Activated T-cell treated with anti-CD3 and anti-CD28 coated beads, Interleukin-2, amount 50 U/mL, for 24 hours (primary cell): ENCODE measurements around the gene BCL2L11.

Experiments
- DNase-seq: peaks from one replicate; pipeline ENCODE4 v3.0.0-alpha.2; 2020
- H3K27ac Mint-ChIP-seq: 2 replicates; pipeline ENCODE4 v1.8.0; 2020; ENCODE audit warnings: mild to moderate bottlenecking, mixed read lengths
- H3K27me3 Mint-ChIP-seq: 2 replicates; pipeline ENCODE4 v1.8.0; 2020; ENCODE audit warnings: mixed read lengths
- H3K36me3 Mint-ChIP-seq: 2 replicates; pipeline ENCODE4 v1.8.0; 2020; ENCODE audit warnings: low read depth, mixed read lengths
- H3K4me1 Mint-ChIP-seq: 2 replicates; pipeline ENCODE4 v1.8.0; 2020; ENCODE audit warnings: low read depth, mixed read lengths
- H3K4me3 Mint-ChIP-seq: 2 replicates; pipeline ENCODE4 v1.8.0; 2020; ENCODE audit warnings: mild to moderate bottlenecking, moderate library complexity, mixed read lengths
- H3K9me3 Mint-ChIP-seq: 2 replicates; pipeline ENCODE4 v1.8.0; 2020; ENCODE audit warnings: mixed read lengths

BCL2L11 gene

DNA sequence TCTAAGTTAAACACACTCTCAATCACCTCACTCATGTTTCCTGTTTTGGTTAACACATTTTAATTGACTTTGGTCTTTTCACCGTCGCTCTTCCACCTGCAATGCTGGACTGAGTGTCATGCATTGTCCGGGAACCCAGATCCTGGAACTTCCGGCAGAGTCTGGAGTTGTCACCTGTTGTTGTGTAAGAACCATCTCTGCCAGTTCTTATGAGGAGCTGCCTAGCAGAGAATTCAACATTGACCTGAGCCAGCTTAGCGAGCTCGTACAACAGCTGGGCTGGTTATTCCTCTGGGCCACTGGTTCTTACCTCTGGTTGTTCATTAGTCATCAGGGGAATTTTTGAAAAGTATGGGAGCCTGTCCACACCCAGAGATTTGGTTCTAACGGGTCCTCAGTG, 75.7 kb downstream of the BCL2L11 start:
- H3K27me3 Mint-ChIP-seq, result peaks cover 28% of the 10 kb centered on the region
- H3K4me3 Mint-ChIP-seq, result no peak overlapping the region
- H3K27ac Mint-ChIP-seq, result no peak overlapping the region
- peaks cover 5% of the 10 kb centered on the region for H3K4me1 Mint-ChIP-seq
- no peak for DNase-seq
- no peaks in the 10 kb centered on the region for H3K9me3 Mint-ChIP-seq
- no peaks in the 10 kb centered on the region for H3K36me3 Mint-ChIP-seq

GRCh38 chr2:111198701-111199100, 78.0 kb downstream of the BCL2L11 start:
- no peak overlapping the region for H3K27ac Mint-ChIP-seq
- peaks cover 28% of the 10 kb centered on the region for H3K27me3 Mint-ChIP-seq
- peaks cover 7% of the 10 kb centered on the region for H3K4me1 Mint-ChIP-seq
- H3K4me3 Mint-ChIP-seq, result no peak overlapping the region
- H3K9me3 Mint-ChIP-seq, result no peaks in the 10 kb centered on the region
- H3K36me3 Mint-ChIP-seq, result no peaks in the 10 kb centered on the region
- no peak for DNase-seq

GRCh38 chr2:111199840-111200239, 79.1 kb downstream of the BCL2L11 start:
- Mint-ChIP-seq H3K36me3 (no peaks in the 10 kb centered on the region), H3K27me3 (peaks cover 28% of the 10 kb centered on the region), H3K9me3 (no peaks in the 10 kb centered on the region), H3K27ac (no peak overlapping the region), H3K4me3 (no peak overlapping the region), H3K4me1 (peaks cover 7% of the 10 kb centered on the region)
- no peak for DNase-seq

DNA sequence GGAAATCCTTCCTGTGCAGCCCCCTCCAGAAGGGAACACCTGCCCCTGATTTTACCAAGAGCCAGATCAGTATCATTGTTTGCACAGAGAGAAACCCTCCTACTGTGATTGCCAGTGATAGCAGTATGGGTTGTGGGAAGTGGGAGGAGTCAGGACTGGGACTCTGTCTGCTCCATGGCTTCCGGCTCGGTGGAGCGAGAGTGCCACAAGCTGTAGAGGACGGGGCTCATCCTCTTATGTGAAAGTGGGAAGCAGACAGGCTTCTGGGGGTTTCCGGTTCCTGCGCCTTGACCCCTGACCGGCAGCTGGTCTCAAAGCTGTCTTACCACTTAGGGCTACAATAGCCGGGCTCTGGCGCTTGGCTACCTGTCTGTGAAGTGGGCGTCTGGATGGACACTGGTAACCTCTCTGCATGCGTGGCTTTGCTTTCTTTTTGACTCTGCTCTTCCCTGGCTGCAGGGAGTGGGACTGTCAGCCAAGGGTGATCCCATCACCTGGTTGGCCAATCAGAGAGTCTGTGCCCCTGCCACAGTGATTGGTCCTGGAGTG, 79.7 kb downstream of the BCL2L11 start:
- peaks cover 7% of the 10 kb centered on the region for H3K4me1 Mint-ChIP-seq
- H3K9me3 Mint-ChIP-seq, result no peaks in the 10 kb centered on the region
- peaks cover 28% of the 10 kb centered on the region for H3K27me3 Mint-ChIP-seq
- no peak overlapping the region for H3K4me3 Mint-ChIP-seq
- no peaks in the 10 kb centered on the region for H3K36me3 Mint-ChIP-seq
- DNase-seq, result no peak
- no peak overlapping the region for H3K27ac Mint-ChIP-seq

DNA sequence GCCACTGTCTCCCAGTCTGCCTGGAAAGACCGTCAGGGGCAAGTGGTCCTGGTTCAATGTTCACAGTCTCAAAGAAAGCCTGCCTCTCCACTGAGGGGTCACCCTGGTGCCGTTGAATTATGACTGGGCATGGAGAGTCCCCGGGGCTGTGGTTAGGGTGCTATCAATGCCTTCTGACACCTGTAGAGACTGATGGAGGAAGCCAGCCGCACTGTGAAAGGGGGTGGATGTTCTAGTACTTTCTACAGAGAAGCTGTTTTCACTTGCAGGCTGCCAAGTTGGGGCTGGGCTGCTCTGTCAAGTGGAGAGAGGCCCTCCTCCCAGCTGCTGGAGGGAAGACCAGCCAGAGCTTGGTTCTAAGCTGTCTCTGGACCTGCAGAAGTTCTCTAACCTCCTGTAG, 80.5 kb downstream of the BCL2L11 start:
- Mint-ChIP-seq H3K36me3 (no peaks in the 10 kb centered on the region), H3K9me3 (no peaks in the 10 kb centered on the region), H3K4me1 (peaks cover 6% of the 10 kb centered on the region), H3K4me3 (no peak overlapping the region), H3K27ac (no peak overlapping the region), H3K27me3 (peaks cover 27% of the 10 kb centered on the region)
- DNase-seq, result no peak

DNA sequence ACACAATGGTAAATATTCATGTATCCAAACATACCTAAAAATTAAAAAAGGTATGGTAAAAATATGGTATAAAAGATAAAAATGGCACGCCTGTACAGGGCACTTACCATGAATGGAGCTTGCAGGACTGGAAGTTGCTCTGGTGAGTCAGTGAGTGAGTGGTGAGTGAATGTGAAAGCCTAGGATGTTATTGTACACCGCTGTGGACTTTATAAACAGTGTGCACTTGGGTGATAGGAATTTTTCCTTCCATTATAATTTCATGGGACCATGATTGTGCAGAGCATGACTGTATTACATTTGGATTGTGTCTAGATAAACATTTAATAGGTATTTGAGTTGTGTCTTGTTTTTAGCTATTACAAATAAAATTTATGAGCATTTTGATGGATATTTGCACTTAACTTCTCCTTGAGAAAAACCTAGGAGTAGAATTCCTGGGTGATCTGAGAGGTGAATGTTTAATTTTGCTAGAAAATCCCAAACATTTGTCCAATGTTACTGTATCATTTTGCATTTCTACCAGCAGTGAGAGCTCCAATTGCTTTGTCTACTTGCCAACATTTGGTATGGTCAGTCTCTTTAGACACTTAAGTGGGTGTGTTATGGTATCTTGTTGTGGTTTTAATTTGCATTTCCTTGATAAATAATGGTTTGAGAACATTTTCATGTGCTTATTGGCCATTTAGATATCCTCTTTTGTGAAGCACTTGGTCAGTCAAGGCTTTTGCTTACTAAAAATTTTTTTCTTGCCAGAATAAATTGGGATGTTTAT, 81.7 kb downstream of the BCL2L11 start:
- Mint-ChIP-seq H3K36me3 (no peaks in the 10 kb centered on the region), H3K4me1 (peaks cover 2% of the 10 kb centered on the region), H3K27me3 (peaks cover 20% of the 10 kb centered on the region), H3K27ac (no peak overlapping the region), H3K9me3 (no peaks in the 10 kb centered on the region), H3K4me3 (no peak overlapping the region)
- no peak for DNase-seq

DNA sequence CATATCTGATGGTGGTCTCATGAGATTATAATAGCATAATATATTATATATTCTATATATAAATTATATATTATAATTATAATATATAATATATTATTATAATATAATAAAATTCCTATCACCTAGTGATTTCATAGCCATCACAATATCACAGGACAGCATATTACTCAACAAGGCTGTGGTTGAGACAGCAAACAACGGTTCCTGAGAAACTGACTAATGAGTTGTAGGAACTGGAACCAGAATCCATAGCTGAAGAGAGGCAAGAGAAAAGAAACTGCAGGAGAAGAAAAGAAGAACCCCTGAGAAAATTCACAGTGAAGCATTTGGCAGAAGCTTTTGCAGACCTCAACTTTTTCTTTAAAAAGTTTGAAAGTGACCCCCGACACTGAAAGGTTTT, 84.0 kb downstream of the BCL2L11 start:
- Mint-ChIP-seq H3K4me3 (no peak overlapping the region), H3K9me3 (no peaks in the 10 kb centered on the region), H3K27me3 (peaks cover 15% of the 10 kb centered on the region), H3K4me1 (peaks cover 16% of the 10 kb centered on the region), H3K36me3 (no peaks in the 10 kb centered on the region), H3K27ac (no peak overlapping the region)
- DNase-seq, result no peak

DNA sequence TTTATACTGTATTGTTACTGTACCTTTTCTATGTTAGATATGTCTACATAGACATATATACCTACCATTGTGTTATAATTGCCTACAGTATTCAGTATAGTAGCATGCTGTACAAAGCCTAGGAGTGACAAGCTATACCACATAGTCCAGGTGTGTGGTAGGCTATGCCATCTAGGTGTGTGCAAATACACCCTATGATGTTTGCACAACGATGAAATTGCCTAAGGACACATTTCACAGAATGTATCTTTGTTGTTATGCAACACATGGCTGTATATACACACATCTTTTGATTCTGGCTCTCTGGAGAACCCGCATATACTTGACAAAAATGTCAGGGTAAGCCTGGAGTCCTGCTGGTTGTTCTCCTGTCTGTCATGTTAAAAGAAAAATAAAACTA, 85.1 kb downstream of the BCL2L11 start:
- H3K4me1 Mint-ChIP-seq, result peaks cover 20% of the 10 kb centered on the region
- no peak overlapping the region for H3K4me3 Mint-ChIP-seq

DNA sequence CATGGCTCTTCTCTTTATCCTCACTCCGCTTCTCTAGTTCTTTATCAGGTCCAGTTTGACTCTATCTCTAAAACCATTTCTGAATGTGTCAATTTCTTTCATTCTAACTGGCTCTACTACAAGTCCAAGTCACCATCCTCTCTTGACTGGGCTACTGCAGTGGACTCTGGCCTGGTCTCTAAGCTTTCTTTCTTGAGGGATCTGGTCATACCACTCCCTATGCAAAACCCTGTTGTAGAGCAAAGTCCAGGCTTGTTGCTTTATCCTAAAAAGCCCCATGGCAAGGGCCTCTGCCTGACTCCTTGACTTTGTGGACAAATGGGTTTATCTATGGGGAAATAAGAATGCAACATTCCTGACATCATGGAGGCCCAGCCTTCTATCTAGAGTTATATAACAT, 87.1 kb downstream of the BCL2L11 start:
- H3K4me3 Mint-ChIP-seq, result no peak overlapping the region
- H3K4me1 Mint-ChIP-seq, result peaks cover 18% of the 10 kb centered on the region
- peaks cover 15% of the 10 kb centered on the region for H3K27me3 Mint-ChIP-seq
- no peak overlapping the region for H3K27ac Mint-ChIP-seq
- no peaks in the 10 kb centered on the region for H3K9me3 Mint-ChIP-seq
- no peak for DNase-seq
- no peaks in the 10 kb centered on the region for H3K36me3 Mint-ChIP-seq

More for the DNA sequence above, 85.1 kb downstream of the BCL2L11 start:
- Mint-ChIP-seq H3K27ac (no peak overlapping the region), H3K27me3 (peaks cover 11% of the 10 kb centered on the region), H3K36me3 (no peaks in the 10 kb centered on the region), H3K9me3 (no peaks in the 10 kb centered on the region)
- DNase-seq, result no peak

GRCh38 chr2:111208639-111209038, 87.9 kb downstream of the BCL2L11 start:
- DNase-seq, result no peak
- Mint-ChIP-seq H3K27ac (peak overlapping the region; percentile 44), H3K4me1 (peaks cover 18% of the 10 kb centered on the region), H3K9me3 (peaks cover 6% of the 10 kb centered on the region), H3K36me3 (peaks cover 1% of the 10 kb centered on the region), H3K27me3 (peaks cover 15% of the 10 kb centered on the region), H3K4me3 (no peak overlapping the region)

DNA sequence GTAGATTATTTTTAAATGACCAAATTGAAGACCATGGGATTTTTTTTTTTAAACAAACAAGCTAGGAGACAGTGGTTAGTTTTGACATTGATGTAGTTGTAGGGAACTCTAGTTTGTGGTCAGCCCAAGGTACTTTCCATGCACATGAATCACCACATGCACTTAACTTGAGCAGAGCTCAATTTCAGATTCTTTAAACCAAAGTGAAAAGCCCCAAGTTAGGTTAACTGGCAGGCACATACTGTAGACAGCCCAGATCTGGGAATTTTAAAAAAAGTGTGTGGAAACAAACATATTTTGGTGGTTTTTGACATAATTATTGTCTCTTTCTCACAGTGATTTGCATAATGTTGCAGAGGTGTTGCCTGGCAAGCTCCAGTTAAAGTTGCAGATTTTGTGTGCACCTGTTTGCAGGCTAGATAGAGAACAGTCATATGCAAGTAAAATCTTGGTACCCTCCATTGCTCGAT, 88.4 kb downstream of the BCL2L11 start:
- no peak for DNase-seq
- Mint-ChIP-seq H3K36me3 (peaks cover 3% of the 10 kb centered on the region), H3K4me3 (peak overlapping the region; percentile 7), H3K27ac (peak overlapping the region; percentile 44), H3K27me3 (peaks cover 15% of the 10 kb centered on the region), H3K4me1 (peaks cover 18% of the 10 kb centered on the region), H3K9me3 (peaks cover 10% of the 10 kb centered on the region)

- Mint-ChIP-seq H3K4me1 (peaks cover 18% of the 10 kb centered on the region), H3K27ac (no peak overlapping the region), H3K9me3 (peaks cover 20% of the 10 kb centered on the region), H3K4me3 (no peak overlapping the region), H3K27me3 (peaks cover 17% of the 10 kb centered on the region), H3K36me3 (peaks cover 6% of the 10 kb centered on the region)
- no peak for DNase-seq
Observed at GRCh38 chr2:111210036-111210435, 89.3 kb downstream of the BCL2L11 start.

- Mint-ChIP-seq H3K4me1 (peaks cover 10% of the 10 kb centered on the region), H3K27ac (no peak overlapping the region)
Observed at GRCh38 chr2:111213877-111214276, 93.2 kb downstream of the BCL2L11 start.

GRCh38 chr2:111216811-111217652, 96.3 kb downstream of the BCL2L11 start:
- Mint-ChIP-seq H3K4me3 (no peak overlapping the region), H3K4me1 (peaks cover 2% of the 10 kb centered on the region), H3K36me3 (peaks cover 6% of the 10 kb centered on the region), H3K27me3 (peaks cover 33% of the 10 kb centered on the region), H3K9me3 (peaks cover 22% of the 10 kb centered on the region), H3K27ac (no peak overlapping the region)
- DNase-seq, result no peak

More at GRCh38 chr2:111213877-111214276, 93.2 kb downstream of the BCL2L11 start:
- DNase-seq, result no peak
- Mint-ChIP-seq H3K27me3 (peaks cover 11% of the 10 kb centered on the region), H3K36me3 (peaks cover 6% of the 10 kb centered on the region), H3K9me3 (peaks cover 22% of the 10 kb centered on the region), H3K4me3 (no peak overlapping the region)
